ENCODE results near the gene ZNF438. TPM values are rescaled to one million over a fixed set of nuclear protein-coding genes. Genes with fewer than 3 reads are reported as not detected.

The ZNF438 gene
- total RNA-seq, 1 experiment from 2014 or later: 0.83 TPM

GRCh38 chr10:30853066-30853465 is 178.6 kb downstream of the ZNF438 start:
- TF ChIP-seq CTCF (conservative IDR thresholded peaks at IDR 0.05): no peak

More at GRCh38 chr10:30853066-30853465, 178.6 kb downstream of the ZNF438 start:
- no peak overlapping the region for H3K23ac ChIP-seq (ENCODE audit: insufficient read length, low read depth, low read length)
- H3K9me3 ChIP-seq (ENCODE audit: control insufficient read depth, low read depth, low read length): no peaks in the 10 kb centered on the region
- H3K18ac ChIP-seq (ENCODE audit: insufficient read length, low read depth, low read length): no peak overlapping the region
- no peaks in the 10 kb centered on the region for H4K20me1 ChIP-seq (ENCODE audit: control insufficient read depth, insufficient read depth, insufficient read length)
- no peak overlapping the region for H2BK12ac ChIP-seq (ENCODE audit: insufficient read length, low read depth, low read length)
- no peak overlapping the region for H3K4ac ChIP-seq (ENCODE audit: low read depth, low read length)
- H3K4me1 Mint-ChIP-seq: peaks cover 10% of the 10 kb centered on the region in 2 experiments
- no peak overlapping the region for H2BK20ac ChIP-seq (ENCODE audit: low read depth, low read length, poor library complexity, severe bottlenecking)
- H3K4me1 ChIP-seq (ENCODE audit: insufficient read depth, low read length): no peaks in the 10 kb centered on the region
- DNase-seq: no peak
- no peak overlapping the region for H3K27ac ChIP-seq (ENCODE audit: insufficient read length, low read depth, low read length)
- H2BK15ac ChIP-seq (ENCODE audit: low read depth, low read length): no peak overlapping the region
- no peak overlapping the region for H2BK120ac ChIP-seq (ENCODE audit: low read depth, low read length, poor library complexity, severe bottlenecking)
- no peak overlapping the region; a peak in 1 of 7 replicates for H3K27ac Mint-ChIP-seq
- H4K8ac ChIP-seq (replicated peaks; ENCODE audit: insufficient read length, low read depth, low read length): no peak overlapping the region
- H3K23me2 ChIP-seq (ENCODE audit: insufficient read length, low read depth, low read length, poor library complexity, severe bottlenecking): no peaks in the 10 kb centered on the region
- no peak overlapping the region for H3K4me2 ChIP-seq (ENCODE audit: insufficient read depth, insufficient read length, low read length)
- no peak overlapping the region for H2AFZ ChIP-seq (ENCODE audit: low read length)
- WGBS (ENCODE audit: extremely low coverage, insufficient read length, low lambda C conversion rate): no CpG with 5 or more reads among the region's 1 CpG
- no peak overlapping the region for H4K91ac ChIP-seq (ENCODE audit: insufficient read length, low read depth, low read length)
- no peak overlapping the region for H4K5ac ChIP-seq (ENCODE audit: insufficient read length, low read depth, low read length)
- H2AK5ac ChIP-seq (ENCODE audit: insufficient read length, low read length): no peak overlapping the region
- H3K79me2 ChIP-seq (ENCODE audit: insufficient read depth, low read length): no peaks in the 10 kb centered on the region; the same call in 1 of the 2 replicates
- no peak overlapping the region for H2BK5ac ChIP-seq (ENCODE audit: insufficient read length, low read length)
- peaks cover 2% of the 10 kb centered on the region for H3K27me3 Mint-ChIP-seq (ENCODE audit: low read depth)
- no peak overlapping the region for H3T11ph ChIP-seq (ENCODE audit: low read length)
- H3K9ac ChIP-seq (ENCODE audit: extremely low read depth, insufficient read length, low read length): no peak overlapping the region
- H3K9me3 Mint-ChIP-seq: no peaks in the 10 kb centered on the region
- no peaks in the 10 kb centered on the region for H3K79me1 ChIP-seq (ENCODE audit: insufficient read depth, low read depth, low read length, poor library complexity, severe bottlenecking)
- no peak overlapping the region for H3K4me3 Mint-ChIP-seq
- H3K56ac ChIP-seq (ENCODE audit: insufficient read length, low read depth, low read length): no peak overlapping the region
- H3K27me3 ChIP-seq (ENCODE audit: insufficient read depth, low read length): no peaks in the 10 kb centered on the region
- H3K36me3 Mint-ChIP-seq (ENCODE audit: insufficient read depth in 1 of 3, low read depth in 3 of 3): peaks cover 0 to 1% (median 0%) of the 10 kb centered on the region in 3 experiments; a peak in 2 of 7 replicates
- H3K14ac ChIP-seq (ENCODE audit: insufficient read depth, low read length): no peak overlapping the region
